H9 (cell line): ENCODE data around the gene C16orf95. TPM values are rescaled to one million over a fixed set of nuclear protein-coding genes. Genes with fewer than 3 reads are reported as not detected.

Experiments
- DNase-seq: peaks from one replicate; pipeline ENCODE4 v3.0.0-alpha.2; 2017
- H2AFZ ChIP-seq: one replicate; pipeline ENCODE4 v1.6.1; 2013; ENCODE audit warnings: mild to moderate bottlenecking, low read length, control low read depth, moderate library complexity
- H2AK5ac ChIP-seq: 2 replicates; pipeline ENCODE4 v1.6.1; 2013; ENCODE audit warnings: low read length, control low read depth, mixed read lengths; ENCODE audit not compliant: insufficient read length
- H2BK120ac ChIP-seq: one replicate; pipeline ENCODE4 v1.6.1; 2013; ENCODE audit warnings: low read depth, mild to moderate bottlenecking, low read length, control low read depth, inconsistent platforms; ENCODE audit not compliant: poor library complexity, severe bottlenecking
- H2BK12ac ChIP-seq: 2 replicates; pipeline ENCODE4 v1.6.1; 2013; ENCODE audit warnings: low read length, control low read depth, mixed read lengths, low read depth; ENCODE audit not compliant: insufficient read length
- H2BK15ac ChIP-seq: 2 replicates; pipeline ENCODE4 v1.6.1; 2013; ENCODE audit warnings: low read depth, low read length, control low read depth
- H2BK20ac ChIP-seq: one replicate; pipeline ENCODE4 v1.6.1; 2013; ENCODE audit warnings: low read depth, mild to moderate bottlenecking, low read length, control low read depth, inconsistent platforms; ENCODE audit not compliant: poor library complexity, severe bottlenecking
- H2BK5ac ChIP-seq: 2 replicates; pipeline ENCODE4 v1.6.1; 2013; ENCODE audit warnings: low read length, control low read depth, mixed read lengths; ENCODE audit not compliant: insufficient read length
- H3K14ac ChIP-seq: 2 replicates; pipeline ENCODE4 v1.6.1; 2013; ENCODE audit warnings: low read length, control low read depth; ENCODE audit not compliant: insufficient read depth
- H3K18ac ChIP-seq: 2 replicates; pipeline ENCODE4 v1.6.1; 2013; ENCODE audit warnings: low read depth, mild to moderate bottlenecking, mixed read lengths, low read length, control low read depth; ENCODE audit not compliant: insufficient read length
- H3K23ac ChIP-seq: 2 replicates; pipeline ENCODE4 v1.6.1; 2013; ENCODE audit warnings: low read length, control low read depth, mixed read lengths, low read depth; ENCODE audit not compliant: insufficient read length
- H3K23me2 ChIP-seq: 2 replicates; pipeline ENCODE4 v1.6.1; 2013; ENCODE audit warnings: low read depth, mild to moderate bottlenecking, mixed read lengths, low read length, control low read depth; ENCODE audit not compliant: insufficient read length, poor library complexity, severe bottlenecking
- H3K27ac ChIP-seq: 2 replicates; pipeline ENCODE4 v1.5.1; 2013; ENCODE audit warnings: low read length, control low read depth, mixed read lengths, low read depth; ENCODE audit not compliant: insufficient read length
- H3K27me3 ChIP-seq: 2 replicates; pipeline ENCODE4 v1.6.1; 2013; ENCODE audit warnings: low read length, control low read depth, inconsistent platforms; ENCODE audit not compliant: insufficient read depth
- H3K4ac ChIP-seq: 2 replicates; pipeline ENCODE4 v1.6.1; 2013; ENCODE audit warnings: low read depth, mild to moderate bottlenecking, control low read depth, inconsistent platforms, low read length, moderate library complexity
- H3K4me1 ChIP-seq: 2 replicates; pipeline ENCODE4 v1.6.1; 2013; ENCODE audit warnings: low read length, control low read depth, inconsistent platforms; ENCODE audit not compliant: insufficient read depth
- H3K4me2 ChIP-seq: 2 replicates; pipeline ENCODE4 v1.6.1; 2013; ENCODE audit warnings: low read length, control low read depth, mixed read lengths; ENCODE audit not compliant: insufficient read length, insufficient read depth
- H3K56ac ChIP-seq: 2 replicates; pipeline ENCODE4 v1.6.1; 2013; ENCODE audit warnings: low read depth, mild to moderate bottlenecking, mixed read lengths, low read length, control low read depth; ENCODE audit not compliant: insufficient read length
- H3K79me1 ChIP-seq: 2 replicates; pipeline ENCODE4 v1.6.1; 2013; ENCODE audit warnings: low read depth, mild to moderate bottlenecking, moderate library complexity, low read length, control low read depth, inconsistent platforms; ENCODE audit not compliant: insufficient read depth, poor library complexity, severe bottlenecking
- H3K79me2 ChIP-seq: 2 replicates; pipeline ENCODE4 v1.6.1; 2013; ENCODE audit warnings: low read length, control low read depth, inconsistent platforms; ENCODE audit not compliant: insufficient read depth
- H3K9ac ChIP-seq: 2 replicates; pipeline ENCODE4 v1.6.1; 2013; ENCODE audit warnings: low read length, control low read depth, mixed read lengths; ENCODE audit not compliant: insufficient read length; ENCODE audit errors: extremely low read depth
- H3K9me3 ChIP-seq: one replicate; pipeline ENCODE4 v1.6.1; 2013; ENCODE audit warnings: low read depth, low read length, inconsistent platforms; ENCODE audit not compliant: control insufficient read depth
- H3T11ph ChIP-seq: one replicate; pipeline ENCODE4 v1.6.1; 2013; ENCODE audit warnings: mild to moderate bottlenecking, low read length, control low read depth, inconsistent platforms
- H4K20me1 ChIP-seq: one replicate; pipeline ENCODE4 v1.6.1; 2013; ENCODE audit not compliant: control insufficient read depth, insufficient read length, insufficient read depth
- H4K5ac ChIP-seq: 2 replicates; pipeline ENCODE4 v1.6.1; 2013; ENCODE audit warnings: low read depth, mild to moderate bottlenecking, mixed read lengths, low read length, control low read depth; ENCODE audit not compliant: insufficient read length
- H4K8ac ChIP-seq: replicated peaks from 2 replicates; pipeline ENCODE4 v1.6.1; 2013; ENCODE audit warnings: low read length, control low read depth, mixed read lengths, low read depth; ENCODE audit not compliant: insufficient read length
- H4K91ac ChIP-seq: 2 replicates; pipeline ENCODE4 v1.6.1; 2013; ENCODE audit warnings: low read depth, mild to moderate bottlenecking, moderate library complexity, mixed read lengths, low read length, control low read depth; ENCODE audit not compliant: insufficient read length
- H3K27ac Mint-ChIP-seq, 3 experiments: 2 replicates in 2 of 3; 3 replicates in 1 of 3; pipeline ENCODE4 v1.8.0; 2020 to 2021; ENCODE audit warnings: mixed read lengths in 3 of 3, mild to moderate bottlenecking in 1 of 3, moderate library complexity in 1 of 3
- H3K27me3 Mint-ChIP-seq: 2 replicates; pipeline ENCODE4 v1.8.0; 2021; ENCODE audit warnings: low read depth, mild to moderate bottlenecking, moderate library complexity, mixed read lengths
- H3K36me3 Mint-ChIP-seq, 3 experiments: 2 replicates in 2 of 3; 3 replicates in 1 of 3; pipeline ENCODE4 v1.8.0; 2020 to 2021; ENCODE audit warnings: low read depth in 3 of 3, mixed read lengths in 3 of 3; ENCODE audit not compliant: insufficient read depth in 1 of 3
- H3K4me1 Mint-ChIP-seq, 2 experiments: 2 replicates each; pipeline ENCODE4 v1.8.0; 2020; ENCODE audit warnings: mixed read lengths in 2 of 2
- H3K4me3 Mint-ChIP-seq, 2 experiments: 2 replicates in 1 of 2; 3 replicates in 1 of 2; pipeline ENCODE4 v1.8.0; 2020 to 2021; ENCODE audit warnings: mild to moderate bottlenecking in 2 of 2, mixed read lengths in 2 of 2, moderate library complexity in 1 of 2
- H3K9me3 Mint-ChIP-seq, 2 experiments: 2 replicates in 1 of 2; 3 replicates in 1 of 2; pipeline ENCODE4 v1.8.0; 2020; ENCODE audit warnings: mild to moderate bottlenecking in 2 of 2, mixed read lengths in 2 of 2, moderate library complexity in 1 of 2
- CTCF ChIP-seq: fragments of 200-600 bp; sonication (generic); conservative IDR thresholded peaks from 3 replicates; pipeline ENCODE4 v1.8.0; 2021; ENCODE audit warnings: antibody characterized with exemption, mild to moderate bottlenecking
- WGBS: extraction: QIAGEN DNeasy Blood & Tissue Kit; methylation state at CpG from one replicate; pipeline ENCODE4 v1.1.7; 2013; ENCODE audit warnings: missing lambda C conversion rate, low lambda C conversion rate, mixed read lengths; ENCODE audit not compliant: insufficient read length; ENCODE audit errors: extremely low coverage; 5-methylcytosine and 5-hydroxymethylcytosine counted together
- total RNA-seq: library from RNA; stranded (reverse); gene quantifications from 2 replicates; pipeline ENCODE4 v1.2.1, GENCODE V29; 2021

Gene C16orf95
- total RNA-seq, 1 experiment from 2014 or later, result 5.6 TPM

GRCh38 chr16:87305505-87306391, 11.4 kb downstream of the C16orf95 start:
- peak; percentile 77 for DNase-seq

More at GRCh38 chr16:87305505-87306391, 11.4 kb downstream of the C16orf95 start:
- Mint-ChIP-seq H3K9me3 (peaks cover 5 to 7% of the 10 kb centered on the region in 2 experiments; a peak in 4 of 5 replicates), H3K4me3 (no peak overlapping the region), H3K36me3 (peaks cover 3 to 7% (median 4%) of the 10 kb centered on the region in 3 experiments; a peak in 4 of 7 replicates), H3K27me3 (no peaks in the 10 kb centered on the region; the same call in 1 of the 2 replicates), H3K4me1 (peaks cover 15 to 17% of the 10 kb centered on the region in 2 experiments), H3K27ac (no peak overlapping the region)
- no peak overlapping the region for H2BK15ac ChIP-seq
- no peaks in the 10 kb centered on the region for H3K79me1 ChIP-seq
- peak overlapping the region; percentile 23; the same call in 1 of the 2 replicates for H3K14ac ChIP-seq
- H3K79me2 ChIP-seq, result no peaks in the 10 kb centered on the region
- no peak overlapping the region for H3K27ac ChIP-seq
- no peaks in the 10 kb centered on the region for H4K20me1 ChIP-seq
- no peaks in the 10 kb centered on the region for H3K27me3 ChIP-seq
- no peak overlapping the region for H4K91ac ChIP-seq
- H3K4me1 ChIP-seq, result no peaks in the 10 kb centered on the region
- no peak overlapping the region for H2BK5ac ChIP-seq
- H2BK20ac ChIP-seq, result peak overlapping the region; percentile 83
- WGBS, result no CpG with 5 or more reads among the region's 30 CpGs
- H2AFZ ChIP-seq, result no peak overlapping the region
- H3K23ac ChIP-seq, result no peak overlapping the region
- peak; percentile 50 for TF ChIP-seq CTCF
- H3K4me2 ChIP-seq, result no peak overlapping the region
- H3K9ac ChIP-seq, result no peak overlapping the region
- H2AK5ac ChIP-seq, result no peak overlapping the region
- no peak overlapping the region for H4K8ac ChIP-seq
- peak overlapping the region; percentile 27 for H3K18ac ChIP-seq
- no peak overlapping the region for H2BK12ac ChIP-seq
- no peak overlapping the region for H3T11ph ChIP-seq
- H3K23me2 ChIP-seq, result no peaks in the 10 kb centered on the region
- H2BK120ac ChIP-seq, result no peak overlapping the region
- H3K4ac ChIP-seq, result no peak overlapping the region
- no peak overlapping the region for H4K5ac ChIP-seq
- no peaks in the 10 kb centered on the region for H3K9me3 ChIP-seq
- H3K56ac ChIP-seq, result no peak overlapping the region
